GM18499 (cell line): ENCODE data around the gene GPR149.
"Not testable (repeated sequence)": the region's sequence is repeated elsewhere in the genome, so short reads cannot be mapped to it uniquely, and the experiment has no call there.

Experiments
- ATAC-seq: cut with Tn5 transposase; IDR thresholded peaks from one replicate; pipeline ENCODE4 v1.9.1; 2021; ENCODE audit warnings: moderate number of reproducible peaks; ENCODE audit not compliant: insufficient read depth, unreplicated experiment

The GPR149 gene

GRCh38 chr3:154430014-154430413 lies at the start of gene GPR149:
Gene GPR149 (minus strand): TSS chr3:154430190. CDS start chr3:154429615, 575 bp downstream.
- no peak for ATAC-seq

GRCh38 chr3:154473769-154474168 lies 43.8 kb upstream of the GPR149 start:
- ATAC-seq = no peak

GRCh38 chr3:154469585-154469984 lies 39.6 kb upstream of the GPR149 start:
- no peak for ATAC-seq

- no peak for ATAC-seq
These were observed 34.6 kb upstream of the GPR149 start for GRCh38 chr3:154464440-154465190.

GRCh38 chr3:154458560-154458959 lies 28.6 kb upstream of the GPR149 start:
- ATAC-seq = no peak

GRCh38 chr3:154439081-154439480 lies 9.1 kb upstream of the GPR149 start:
- not testable (repeated sequence) for ATAC-seq

GRCh38 chr3:154431043-154431442 lies 1.1 kb upstream of the GPR149 start:
- no peak for ATAC-seq

GRCh38 chr3:154428286-154429206 lies 1.4 kb downstream of the GPR149 start:
- no peak for ATAC-seq

- no peak for ATAC-seq
These were observed 2.2 kb downstream of the GPR149 start for GRCh38 chr3:154427685-154428285.

- no peak for ATAC-seq
These were observed 7.3 kb downstream of the GPR149 start for GRCh38 chr3:154422694-154423093.

GRCh38 chr3:154421083-154421482 lies 8.9 kb downstream of the GPR149 start:
- no peak for ATAC-seq

GRCh38 chr3:154398084-154398967 lies 31.7 kb downstream of the GPR149 start:
- ATAC-seq = peak; percentile 99

- ATAC-seq = no peak
These were observed 40.1 kb downstream of the GPR149 start for GRCh38 chr3:154389861-154390260.

GRCh38 chr3:154384479-154384878 lies 45.5 kb downstream of the GPR149 start:
- ATAC-seq = no peak

- no peak for ATAC-seq
These were observed 51.7 kb downstream of the GPR149 start for GRCh38 chr3:154378311-154378710.

- no peak for ATAC-seq
These were observed 62.8 kb downstream of the GPR149 start for GRCh38 chr3:154367221-154367620.

- ATAC-seq = no peak
These were observed 65.1 kb downstream of the GPR149 start for GRCh38 chr3:154364849-154365248.

- ATAC-seq = no peak
These were observed 68.9 kb downstream of the GPR149 start for GRCh38 chr3:154361099-154361498.

- ATAC-seq = no peak
These were observed 74.0 kb downstream of the GPR149 start for GRCh38 chr3:154356009-154356408.

- no peak for ATAC-seq
These were observed 80.8 kb downstream of the GPR149 start for GRCh38 chr3:154349223-154349622.
